WERI-Rb-1 (cell line): ENCODE results near the gene PCSK6.

Source experiments
- DNase-seq: peaks from one replicate; pipeline ENCODE4 v3.0.0-alpha.2; 2020
- H3K27ac ChIP-seq: fragments of 250-450 bp; sonication (Bioruptor Pico); 2 replicates; pipeline ENCODE4 v1.5.1; 2020; ENCODE audit warnings: mild to moderate bottlenecking, moderate library complexity
- H3K27me3 ChIP-seq: fragments of 250-450 bp; sonication (Bioruptor Pico); 2 replicates; pipeline ENCODE4 v1.5.1; 2021; ENCODE audit warnings: mild to moderate bottlenecking, low read depth, moderate library complexity; ENCODE audit not compliant: insufficient read depth, severe bottlenecking
- H3K36me3 ChIP-seq: fragments of 250-450 bp; sonication (Bioruptor Pico); 2 replicates; pipeline ENCODE4 v1.5.1; 2020; ENCODE audit warnings: mild to moderate bottlenecking, moderate library complexity
- H3K4me3 ChIP-seq: 2 replicates; pipeline ENCODE4 v1.5.1; 2011; ENCODE audit warnings: low read depth, mild to moderate bottlenecking, control low read depth, low read length
- H3K9me3 ChIP-seq: fragments of 250-450 bp; sonication (Bioruptor Pico); 2 replicates; pipeline ENCODE4 v1.5.1; 2021; ENCODE audit warnings: mild to moderate bottlenecking, moderate library complexity; ENCODE audit not compliant: severe bottlenecking
- TF ChIP-seq, protein P1 (sequence below): IDR thresholded peaks from 2 replicates; pipeline ENCODE4 v1.5.1; 2011; ENCODE audit warnings: low read depth, mild to moderate bottlenecking, control low read depth, inconsistent platforms, low read length

The PCSK6 gene

DNA sequence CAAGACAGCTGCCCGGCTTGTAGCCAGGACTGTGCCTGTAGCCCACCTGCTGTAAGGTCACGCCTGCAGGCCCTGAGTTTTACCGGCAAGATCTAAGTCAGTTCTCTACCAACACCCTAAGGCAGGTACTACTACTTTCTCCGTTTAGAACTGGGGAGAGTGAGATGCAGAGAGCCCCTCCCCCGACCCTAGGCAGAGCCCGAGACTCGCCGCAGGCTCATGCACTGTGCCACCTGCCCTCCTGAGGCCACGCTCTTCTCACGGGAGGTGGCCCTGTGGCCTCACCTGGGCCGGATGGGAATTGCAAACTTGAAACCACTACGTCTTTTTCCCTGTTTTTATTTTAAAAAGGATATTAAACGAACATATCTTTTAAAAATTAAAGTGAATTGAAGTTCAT lies 36.9 kb upstream of the PCSK6 start:
- no peaks in the 10 kb centered on the region for H3K27me3 ChIP-seq
- H3K4me3 ChIP-seq = no peak overlapping the region
- H3K36me3 ChIP-seq = no peaks in the 10 kb centered on the region
- DNase-seq = no peak
- TF ChIP-seq, protein P1, sequence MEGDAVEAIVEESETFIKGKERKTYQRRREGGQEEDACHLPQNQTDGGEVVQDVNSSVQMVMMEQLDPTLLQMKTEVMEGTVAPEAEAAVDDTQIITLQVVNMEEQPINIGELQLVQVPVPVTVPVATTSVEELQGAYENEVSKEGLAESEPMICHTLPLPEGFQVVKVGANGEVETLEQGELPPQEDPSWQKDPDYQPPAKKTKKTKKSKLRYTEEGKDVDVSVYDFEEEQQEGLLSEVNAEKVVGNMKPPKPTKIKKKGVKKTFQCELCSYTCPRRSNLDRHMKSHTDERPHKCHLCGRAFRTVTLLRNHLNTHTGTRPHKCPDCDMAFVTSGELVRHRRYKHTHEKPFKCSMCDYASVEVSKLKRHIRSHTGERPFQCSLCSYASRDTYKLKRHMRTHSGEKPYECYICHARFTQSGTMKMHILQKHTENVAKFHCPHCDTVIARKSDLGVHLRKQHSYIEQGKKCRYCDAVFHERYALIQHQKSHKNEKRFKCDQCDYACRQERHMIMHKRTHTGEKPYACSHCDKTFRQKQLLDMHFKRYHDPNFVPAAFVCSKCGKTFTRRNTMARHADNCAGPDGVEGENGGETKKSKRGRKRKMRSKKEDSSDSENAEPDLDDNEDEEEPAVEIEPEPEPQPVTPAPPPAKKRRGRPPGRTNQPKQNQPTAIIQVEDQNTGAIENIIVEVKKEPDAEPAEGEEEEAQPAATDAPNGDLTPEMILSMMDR = no peak
- H3K9me3 ChIP-seq = no peaks in the 10 kb centered on the region
- no peak overlapping the region for H3K27ac ChIP-seq

DNA sequence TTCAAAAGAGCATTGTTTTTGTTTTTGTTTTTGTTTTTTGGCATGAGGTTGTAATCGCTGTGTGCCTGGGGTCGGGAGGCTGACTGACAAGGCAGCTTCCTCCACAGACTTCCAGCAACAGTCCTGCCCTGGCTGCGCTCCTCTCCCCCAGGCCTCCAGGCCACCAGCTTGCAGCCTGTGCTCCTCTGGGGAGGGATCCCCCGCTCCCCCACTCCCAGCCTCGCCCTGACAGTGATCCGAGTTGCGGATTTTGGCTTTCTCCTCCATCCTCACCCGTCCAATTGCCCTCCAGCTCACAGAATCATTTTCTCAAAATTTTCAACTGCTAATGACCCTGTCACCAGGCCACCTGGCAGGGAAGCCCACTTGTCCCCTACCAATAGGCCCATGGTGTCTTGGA lies 36.5 kb upstream of the PCSK6 start:
- Histone ChIP-seq H3K36me3 (no peaks in the 10 kb centered on the region), H3K4me3 (no peak overlapping the region), H3K9me3 (no peaks in the 10 kb centered on the region), H3K27me3 (no peaks in the 10 kb centered on the region), H3K27ac (no peak overlapping the region)
- TF ChIP-seq, protein P1 = no peak
- no peak for DNase-seq

DNA sequence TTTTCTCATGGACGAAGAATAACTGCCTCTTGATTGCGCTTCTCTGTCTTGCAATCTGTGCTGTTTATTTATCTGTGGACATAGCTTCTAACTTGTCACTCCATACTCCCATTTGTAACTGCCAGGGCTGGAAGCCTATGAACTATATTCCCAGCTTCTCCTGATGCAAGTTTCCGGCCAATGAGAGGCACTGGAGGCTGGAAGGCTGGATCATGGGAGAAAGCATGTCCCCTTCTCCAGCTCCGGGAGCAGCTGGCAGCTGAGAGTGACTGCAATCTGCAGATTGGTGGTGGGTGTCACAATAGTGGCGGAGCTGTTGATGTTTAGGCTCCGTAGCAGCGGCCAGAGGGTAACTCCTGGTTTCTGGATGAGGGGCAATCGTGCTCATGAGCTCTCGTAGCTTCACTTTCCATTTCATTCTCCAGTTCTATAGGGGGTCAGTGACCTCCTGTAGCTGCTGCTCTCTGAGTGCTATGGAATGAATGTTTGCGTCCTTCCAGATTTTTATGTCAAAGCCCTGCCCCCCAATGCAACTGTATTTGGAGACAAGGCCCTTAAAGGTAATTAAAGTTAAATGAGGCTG lies 35.7 kb upstream of the PCSK6 start:
- Histone ChIP-seq H3K36me3 (no peaks in the 10 kb centered on the region), H3K4me3 (no peak overlapping the region), H3K27me3 (no peaks in the 10 kb centered on the region), H3K27ac (no peak overlapping the region), H3K9me3 (no peaks in the 10 kb centered on the region)
- TF ChIP-seq, protein P1 = no peak
- DNase-seq = no peak

DNA sequence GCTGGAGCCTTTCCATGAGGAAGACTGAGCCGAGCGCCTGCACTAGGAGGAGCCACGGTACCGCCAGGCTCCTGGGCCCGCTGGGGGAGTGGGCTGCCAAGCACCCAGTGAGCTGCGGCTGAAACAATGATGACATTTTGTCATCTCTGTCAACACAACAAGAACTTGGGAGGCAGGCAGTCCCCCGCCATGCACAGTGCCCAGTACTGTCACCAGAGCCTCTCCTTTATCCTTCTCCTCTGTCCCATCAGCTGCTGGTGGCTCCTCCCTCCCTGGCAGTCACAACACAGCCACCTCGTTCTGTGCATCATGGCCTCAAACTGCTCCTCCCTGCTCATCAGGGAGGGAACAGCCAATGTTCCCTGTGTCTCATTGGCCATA lies 34.0 kb upstream of the PCSK6 start:
- Histone ChIP-seq H3K4me3 (no peak overlapping the region), H3K27ac (no peak overlapping the region), H3K36me3 (no peaks in the 10 kb centered on the region), H3K9me3 (no peaks in the 10 kb centered on the region), H3K27me3 (no peaks in the 10 kb centered on the region)
- DNase-seq = no peak
- TF ChIP-seq, protein P1 = no peak

DNA sequence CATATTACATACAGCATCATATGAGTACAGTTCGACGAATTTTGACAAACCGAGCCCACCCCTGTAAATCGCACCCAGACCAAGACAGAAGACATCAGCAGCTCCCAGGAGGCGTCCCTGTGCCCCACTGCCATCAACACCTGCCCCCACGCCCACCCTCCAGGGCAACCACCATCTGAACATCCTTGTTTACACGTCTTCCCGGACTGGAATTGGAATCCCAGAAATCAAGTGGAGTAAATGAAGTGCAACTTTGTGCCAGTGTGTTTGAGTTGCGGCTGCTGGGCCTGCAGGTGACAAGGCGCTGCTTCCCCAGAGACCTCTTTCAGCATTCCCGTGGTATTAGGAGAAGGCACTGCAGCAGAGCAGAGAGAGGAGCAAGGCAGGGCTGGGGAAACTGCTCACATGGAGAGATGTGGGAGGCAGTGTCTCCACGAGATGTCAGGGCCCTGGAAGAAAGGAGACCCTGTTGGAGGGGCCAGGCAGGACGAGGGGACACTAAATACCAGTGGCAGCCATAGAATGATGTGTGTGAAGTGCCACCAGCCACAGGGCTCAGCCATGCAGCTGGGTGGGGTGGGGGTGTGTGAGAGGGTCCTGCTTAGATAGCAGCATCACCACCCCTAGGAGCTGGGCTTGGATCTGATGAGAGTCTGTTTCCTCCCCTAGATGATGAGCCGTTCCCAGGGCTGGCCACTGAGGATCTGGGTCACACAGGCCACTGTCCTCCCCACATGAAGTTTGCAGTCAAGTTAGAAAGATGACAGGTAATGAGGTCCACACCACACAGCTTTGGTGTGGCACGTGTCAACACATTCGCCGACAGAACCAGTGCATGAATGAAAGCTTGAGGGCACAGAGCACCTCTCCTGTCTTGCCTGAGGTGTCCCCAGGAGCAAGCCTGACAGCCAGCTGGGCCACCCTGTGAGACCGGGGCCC lies 33.4 kb upstream of the PCSK6 start:
- Histone ChIP-seq H3K36me3 (no peaks in the 10 kb centered on the region), H3K9me3 (peaks cover 4% of the 10 kb centered on the region), H3K27me3 (no peaks in the 10 kb centered on the region), H3K27ac (no peak overlapping the region), H3K4me3 (no peak overlapping the region)
- no peak for DNase-seq
- TF ChIP-seq, protein P1 = no peak
